ENCODE results near the gene KIAA1671.

DNA sequence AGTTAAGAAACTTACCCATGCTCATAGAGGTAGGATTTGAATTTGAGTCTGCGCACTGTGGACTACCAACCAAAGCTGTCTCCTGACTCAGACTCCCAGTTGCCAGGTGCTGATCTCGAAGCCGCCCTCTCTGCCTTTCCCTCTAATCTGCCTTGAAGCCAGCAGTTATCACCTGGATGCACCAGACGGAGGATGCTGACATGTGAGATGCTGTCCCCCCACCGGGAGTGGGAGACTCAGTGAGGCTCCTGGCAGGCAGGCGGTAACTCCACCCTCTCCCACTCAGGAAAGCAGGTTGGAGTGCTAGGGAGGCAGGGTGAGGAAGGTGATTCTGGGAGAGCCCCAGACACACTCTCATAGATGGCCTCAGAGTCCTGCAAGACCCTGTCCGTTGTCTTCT is 40.4 kb downstream of the KIAA1671 start:
- TF ChIP-seq FOXP2 (optimal IDR thresholded peaks at IDR 0.05; ENCODE audit: borderline replicate concordance, extremely low read depth, extremely low read length, insufficient read depth) (no peak), POLR2AphosphoS5 (IDR thresholded peaks at IDR 0.05; ENCODE audit: low read depth, low read length) (no peak), SIN3A (IDR thresholded peaks at IDR 0.05; ENCODE audit: borderline replicate concordance, insufficient read depth, low read length) (no peak), TAF1 (IDR thresholded peaks at IDR 0.05; ENCODE audit: borderline replicate concordance, insufficient read depth, low read length) (no peak)

Data from PFSK-1 (cell line).